ENCODE data around the gene KLHL40. TPM values are rescaled to one million over a fixed set of nuclear protein-coding genes. Genes with fewer than 3 reads are reported as not detected.

The KLHL40 gene
- total and polyA plus RNA-seq, 8 donors = 0.12 TPM; not detected in 7

- H3K4me1 ChIP-seq = no peaks in the 10 kb centered on the region
- ATAC-seq (no peak), FAIRE-seq (no peak), DNase-seq (peak in 2 of 6 donors; percentile 4 to 6)
- 62 to 67% methylated on average over 6 of the region's 6 CpGs for WGBS, 2 donors
- no peaks in the 10 kb centered on the region for H3K36me3 ChIP-seq
- intact Hi-C loops (cut with DNase I) = no loop called here
- no peak overlapping the region for H3K27ac ChIP-seq
- no peaks in the 10 kb centered on the region for H3K27me3 ChIP-seq
- H3K9me3 ChIP-seq = no peaks in the 10 kb centered on the region
- H3K4me3 ChIP-seq = no peak overlapping the region
- no peak for TF ChIP-seq CTCF (IDR thresholded peaks at IDR 0.05)
Observed at GRCh38 chr3:42711491-42712343, 26.4 kb downstream of the KLHL40 start.

GRCh38 chr3:42712344-42712648, 27.0 kb downstream of the KLHL40 start:
- no peak for ATAC-seq
- H3K4me1 ChIP-seq = no peaks in the 10 kb centered on the region
- intact Hi-C loops (cut with DNase I) = no loop called here
- FAIRE-seq = no peak
- WGBS, 2 donors = 83 to 86% methylated on average over 4 of the region's 4 CpGs
- no peak overlapping the region for H3K4me3 ChIP-seq
- H3K9me3 ChIP-seq = no peaks in the 10 kb centered on the region
- TF ChIP-seq CTCF (IDR thresholded peaks at IDR 0.05) = no peak
- H3K27ac ChIP-seq = no peak overlapping the region
- no peaks in the 10 kb centered on the region for H3K36me3 ChIP-seq
- H3K27me3 ChIP-seq = no peaks in the 10 kb centered on the region
- peak in 1 of 6 donors; percentile 2 for DNase-seq

- intact Hi-C loops (cut with DNase I) = no loop called here
- ATAC-seq (no peak), DNase-seq (peak in 1 of 6 donors; percentile 7), FAIRE-seq (no peak)
- no peak for TF ChIP-seq CTCF (IDR thresholded peaks at IDR 0.05)
- no peaks in the 10 kb centered on the region for H3K36me3 ChIP-seq
- no peaks in the 10 kb centered on the region for H3K4me1 ChIP-seq
- no peak overlapping the region for H3K27ac ChIP-seq
- WGBS, 2 donors = 64 to 70% methylated on average over 5 of the region's 5 CpGs
- no peaks in the 10 kb centered on the region for H3K27me3 ChIP-seq
- H3K9me3 ChIP-seq = no peaks in the 10 kb centered on the region
- H3K4me3 ChIP-seq = no peak overlapping the region
Observed at GRCh38 chr3:42712688-42713372, 27.5 kb downstream of the KLHL40 start.

- ATAC-seq = no peak
- no peak for DNase-seq
- Histone ChIP-seq H3K27ac (no peak overlapping the region), H3K4me1 (no peaks in the 10 kb centered on the region), H3K36me3 (no peaks in the 10 kb centered on the region), H3K27me3 (no peaks in the 10 kb centered on the region), H3K9me3 (no peaks in the 10 kb centered on the region), H3K4me3 (no peak overlapping the region)
- FAIRE-seq = no peak
- no peak for TF ChIP-seq CTCF (IDR thresholded peaks at IDR 0.05)
- intact Hi-C loops (cut with DNase I) = no loop called here
- WGBS, 2 donors = 82 to 97% methylated on average over 2 of the region's 2 CpGs
Observed at GRCh38 chr3:42713747-42714146, 28.4 kb downstream of the KLHL40 start.

All from pancreas (tissue), 10 donors.